Activated T-helper 9 cell treated with anti-CD3 and anti-CD28 coated beads, Interleukin-2, amount 50 U/mL, for 16 hours (primary cell): ENCODE results near the gene FFAR2.

Source experiments
- DNase-seq: peaks from one replicate; pipeline ENCODE4 v3.0.0-alpha.2; 2020; ENCODE audit warnings: low read depth

Gene FFAR2

DNA sequence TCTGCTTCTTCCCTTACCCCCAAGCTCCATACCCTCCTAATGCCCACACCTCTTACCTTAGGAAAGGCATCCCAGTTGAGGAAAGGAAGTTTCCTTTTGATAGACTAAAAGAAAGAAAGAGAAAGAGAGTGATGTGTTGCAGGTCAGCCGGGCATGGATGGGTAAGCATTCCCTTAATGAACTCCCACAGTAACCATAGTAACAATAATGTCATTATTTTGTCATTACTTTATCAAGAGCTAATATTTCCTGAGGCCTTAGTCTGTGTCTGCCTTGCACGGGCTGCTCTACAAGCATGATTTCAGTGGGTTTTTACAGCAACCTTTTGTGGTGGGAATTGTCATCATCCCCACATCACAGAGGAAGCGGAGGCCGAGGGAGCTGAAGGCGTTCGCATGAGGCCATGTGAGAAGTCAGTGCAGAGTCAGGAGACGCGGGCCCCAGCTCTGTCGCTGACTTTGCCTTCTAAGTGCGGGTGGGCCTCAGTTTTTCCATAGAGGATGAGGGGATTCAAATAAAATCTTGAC, 39.7 kb downstream of the FFAR2 start:
- DNase-seq, result no peak

DNA sequence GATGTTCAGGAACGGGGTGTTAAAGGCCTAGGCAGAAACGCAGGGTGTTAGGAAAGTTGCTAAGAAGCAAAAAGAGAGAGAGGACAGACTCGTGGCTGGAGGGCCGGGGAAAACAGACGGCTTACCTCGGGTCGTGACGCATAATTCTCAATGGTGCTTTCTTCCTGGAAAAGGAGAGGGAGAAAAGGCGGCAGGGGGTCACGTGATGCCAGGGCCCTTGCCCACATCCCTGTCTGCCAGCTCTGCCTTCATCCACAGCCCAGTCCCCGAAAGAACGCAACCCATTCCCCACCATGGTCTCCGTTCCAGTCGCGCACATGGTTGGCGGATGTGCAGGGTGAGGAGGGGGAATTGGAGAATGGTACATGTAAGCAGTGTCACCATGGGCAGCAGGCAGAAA, 40.6 kb downstream of the FFAR2 start:
- no peak for DNase-seq

DNA sequence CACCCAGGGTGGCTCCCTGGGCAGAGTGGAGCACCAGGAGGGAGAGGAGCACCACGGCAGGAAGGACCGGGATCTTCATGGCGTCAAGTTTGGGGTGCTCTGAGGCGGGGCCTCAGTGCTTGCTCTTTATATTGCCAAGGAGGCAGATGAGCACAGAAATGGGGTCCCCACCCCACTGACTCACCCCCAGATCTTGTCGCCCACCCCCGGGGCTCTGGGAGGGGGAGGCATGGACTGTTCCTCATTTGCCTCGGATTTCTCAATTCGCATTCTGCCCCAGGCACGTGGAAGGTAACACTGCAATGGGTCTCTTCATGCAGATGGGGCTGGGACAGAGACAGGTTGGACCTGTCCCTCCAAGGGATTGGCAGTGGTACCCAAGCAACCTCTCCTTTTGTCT, 42.3 kb downstream of the FFAR2 start, which contains the start of gene KRTDAP:
Gene KRTDAP, minus strand, starts transcription at position 101 of the 400 bp plus-strand sequence. Its CDS starts 22 bp downstream, at position 79.
- DNase-seq, result no peak

DNA sequence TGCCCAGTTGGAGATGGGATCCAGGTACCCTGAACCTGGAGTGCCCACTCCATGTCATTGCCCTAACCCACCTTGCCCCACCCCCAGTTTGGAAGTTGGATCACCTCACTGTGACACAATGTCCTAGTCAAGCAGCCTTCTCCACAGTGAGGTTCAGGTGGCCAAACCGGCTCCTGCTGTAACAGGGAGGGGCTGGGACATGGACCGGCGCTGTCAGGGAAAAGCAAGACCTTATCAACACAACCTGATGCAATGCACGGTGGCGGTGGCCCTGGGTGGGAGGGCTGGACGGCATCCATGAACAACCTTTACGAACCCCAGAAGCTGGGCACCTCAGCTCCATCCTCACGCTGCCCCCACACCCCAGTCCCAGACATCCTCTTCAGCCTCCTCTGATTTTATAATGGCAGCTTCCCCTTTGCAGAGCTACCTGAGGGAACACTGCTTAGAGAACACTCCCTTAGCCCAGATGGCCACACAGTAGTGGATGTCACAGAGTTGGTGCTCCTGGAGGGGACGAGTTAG, 43.8 kb downstream of the FFAR2 start:
- no peak for DNase-seq

DNA sequence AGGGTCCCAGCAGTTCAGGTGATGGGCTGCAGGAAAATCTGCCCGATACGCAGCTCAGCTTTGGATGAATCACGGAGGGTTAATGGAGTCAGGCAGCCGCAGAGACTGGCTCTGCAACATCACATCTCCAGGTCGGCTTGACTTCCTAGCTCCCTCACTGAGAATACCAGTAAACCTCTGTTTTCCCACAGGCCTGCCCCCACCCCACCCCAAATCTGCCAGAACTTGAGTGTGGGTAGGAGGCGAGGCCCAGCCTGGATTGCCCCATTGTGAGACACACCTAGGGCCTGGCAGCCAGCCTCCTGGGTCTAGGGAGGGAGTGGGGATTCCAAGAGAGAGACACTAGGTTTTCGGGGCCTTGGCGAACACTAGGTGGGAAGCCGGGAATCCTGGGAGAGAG, 45.9 kb downstream of the FFAR2 start:
- DNase-seq, result no peak

DNA sequence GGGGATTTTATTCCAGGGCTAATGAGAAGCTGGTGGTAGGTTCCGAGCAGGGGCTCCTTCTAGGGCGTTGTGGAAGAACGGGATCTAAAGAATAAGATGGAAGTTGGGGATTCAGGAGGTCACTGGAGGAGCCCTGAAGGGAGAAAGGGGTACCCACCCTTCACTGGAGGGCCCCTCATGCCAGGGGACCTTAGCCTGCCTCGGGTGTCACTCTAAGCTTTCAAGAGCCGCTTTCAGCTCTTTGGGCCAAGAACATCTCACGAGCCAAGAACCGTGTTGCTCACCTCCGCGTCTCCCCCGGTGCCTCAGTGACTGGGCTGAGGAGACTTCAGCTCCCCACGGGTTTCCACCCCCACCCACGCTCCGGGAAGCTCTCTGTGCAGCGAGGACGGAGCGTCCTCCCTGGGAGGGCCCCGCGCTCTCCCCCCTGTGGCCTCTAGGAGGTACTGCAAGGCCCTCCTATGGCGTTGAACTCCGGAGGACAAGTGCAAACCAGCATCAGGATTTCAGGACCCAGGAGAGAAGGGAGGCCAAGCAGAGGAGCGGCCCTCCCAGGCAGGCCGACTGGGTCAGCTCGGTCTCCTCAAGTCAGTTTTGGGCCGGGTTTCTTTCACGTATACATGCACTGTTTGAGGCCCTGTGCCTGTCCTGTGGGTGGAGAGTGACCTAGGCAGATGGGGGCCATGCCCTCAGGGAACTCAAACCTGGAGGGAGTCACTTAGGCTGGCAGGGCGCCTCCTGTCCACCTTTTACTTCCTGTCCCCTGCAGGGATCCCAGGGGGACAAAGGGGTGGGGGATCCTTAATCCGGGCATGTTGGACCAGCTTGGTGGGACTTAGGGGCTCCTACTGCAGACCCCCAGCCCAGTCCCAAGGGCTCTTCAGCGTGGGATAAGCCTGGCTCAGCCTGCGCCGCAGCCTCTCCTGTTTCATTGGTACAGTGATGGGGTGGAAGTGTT, 47.3 kb downstream of the FFAR2 start:
- DNase-seq, result peak; percentile 57

DNA sequence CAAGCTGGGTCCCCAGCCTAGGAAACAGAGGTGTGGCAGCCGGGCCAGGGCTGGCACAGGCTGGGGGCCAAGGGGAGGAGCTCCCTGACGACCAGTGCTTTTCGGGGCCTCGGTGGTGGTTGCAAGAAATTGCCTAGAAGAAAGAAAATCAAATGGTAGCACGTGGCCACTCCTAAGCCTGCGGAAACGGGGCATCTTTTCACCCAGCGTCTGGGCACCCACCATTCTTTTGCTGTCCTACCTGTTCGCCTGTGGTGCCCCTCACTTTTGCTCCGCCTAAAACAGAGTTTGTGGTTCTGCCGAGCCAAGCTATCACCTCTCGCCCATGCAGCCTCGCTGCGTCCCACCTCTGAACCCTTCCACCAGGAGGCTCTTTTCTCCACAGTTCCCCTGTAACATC, 49.3 kb downstream of the FFAR2 start:
- DNase-seq, result no peak

DNA sequence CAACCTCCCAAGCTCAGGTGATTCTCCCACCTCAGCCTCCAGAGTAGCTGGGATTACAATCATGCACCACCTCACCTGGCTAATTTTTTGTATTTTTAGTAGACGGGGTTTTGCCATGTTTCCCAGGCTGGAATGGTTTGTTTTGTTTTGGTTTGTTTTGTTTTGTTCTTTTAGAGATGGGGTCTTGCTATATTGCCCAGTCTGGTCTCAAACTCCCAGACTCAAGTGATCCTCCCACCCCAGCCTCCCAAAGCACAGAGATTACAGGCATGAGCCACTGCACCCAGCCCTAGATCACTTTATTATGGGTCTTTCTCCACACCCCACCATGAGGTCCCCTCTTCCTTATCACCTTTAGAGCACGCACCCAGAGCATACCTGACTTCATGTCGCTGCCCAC, 50.2 kb downstream of the FFAR2 start:
- no peak for DNase-seq

DNA sequence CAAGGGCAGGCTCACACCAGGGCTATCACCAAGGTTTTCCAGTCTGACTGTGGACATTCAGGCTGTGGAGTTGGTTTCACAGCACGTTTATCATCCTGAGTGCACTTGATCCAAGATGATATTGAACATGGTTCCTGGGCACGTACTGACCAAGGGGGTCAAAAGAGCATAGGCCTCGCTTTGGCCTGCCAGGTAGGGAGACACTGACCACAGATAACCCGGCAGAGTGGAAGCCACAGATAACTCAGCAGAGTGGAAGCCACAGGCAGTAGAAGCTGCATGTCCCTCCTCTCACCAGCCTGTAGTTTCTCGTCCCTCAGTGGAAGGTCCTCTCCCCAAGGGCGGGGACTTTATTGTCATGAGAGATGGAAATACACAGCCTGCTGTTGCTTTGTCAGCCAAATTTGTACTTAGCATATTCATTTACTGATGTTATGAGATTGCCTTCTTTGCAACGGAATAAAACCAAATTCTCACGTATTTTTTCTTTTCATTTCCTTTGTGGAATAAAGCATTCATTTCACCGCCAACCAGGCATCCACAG, 51.0 kb downstream of the FFAR2 start:
- no peak for DNase-seq

DNA sequence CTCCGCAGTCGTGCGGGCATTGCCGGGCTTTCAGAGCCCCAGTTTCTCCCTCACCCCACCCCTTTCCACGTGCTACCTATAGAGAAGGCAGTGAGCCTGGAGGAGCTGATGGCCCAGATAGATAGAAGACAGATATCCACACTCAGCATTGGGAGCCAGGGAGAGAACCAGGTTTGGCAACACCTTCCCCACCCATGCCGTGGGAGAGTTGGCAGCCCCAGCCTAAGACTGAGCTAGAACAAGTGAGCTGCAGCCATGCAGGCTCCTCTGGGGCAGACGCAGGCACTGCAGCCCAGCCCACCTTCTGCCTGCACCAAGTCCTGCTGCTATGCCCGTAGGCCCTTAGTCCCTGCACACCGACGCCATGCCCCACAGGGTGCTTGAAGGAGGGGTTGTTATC, 52.6 kb downstream of the FFAR2 start:
- DNase-seq, result no peak
